Endothelial cell of umbilical vein (primary cell): ENCODE measurements around the gene LRRC8A. TPM values are rescaled to one million over a fixed set of nuclear protein-coding genes. Genes with fewer than 3 reads are reported as not detected.

Source experiments
- BruUV-seq: library from RNA; stranded (reverse); fragments of 400-500 nt; replicated peaks from 2 replicates; lab custom pipeline; 2021; lab: Mats Ljungman, UMichigan
- CTCF ChIA-PET: fragments of 300-600, 350-600 bp; sonication (Branson Sonifier 250); formaldehyde crosslinking; loops from one replicate; lab custom pipeline; 2021; ENCODE audit warnings: antibody characterized with exemption, inconsistent platforms; lab: Charles Lee
- POLR2A ChIA-PET: fragments of 300-600, 350-600 bp; sonication (Branson Sonifier 250); formaldehyde crosslinking; loops from one replicate; lab custom pipeline; 2021; ENCODE audit warnings: antibody characterized with exemption, inconsistent platforms; lab: Charles Lee
- DNase-seq: peaks from one replicate; pipeline ENCODE4 v3.0.0-alpha.2; 2011; ENCODE audit warnings: low read depth, low spot score
- FAIRE-seq: peaks from 2 replicates; lab custom pipeline; 2011; peaks lifted over from hg19 to GRCh38; lab: Jason Lieb, UNC
- H2AFZ ChIP-seq: 2 replicates; pipeline ENCODE4 v1.6.0; 2012; ENCODE audit warnings: low read depth, low read length, control low read depth, inconsistent platforms
- H3K27ac ChIP-seq: 2 replicates; pipeline ENCODE4 v1.5.1; 2011; ENCODE audit warnings: low read depth, mild to moderate bottlenecking, control low read depth, low read length, moderate library complexity; ENCODE audit not compliant: insufficient read depth
- H3K27me3 ChIP-seq, 2 experiments: 2 replicates each; pipeline versions ENCODE4 v1.6.0 to v1.6.1; 2011; ENCODE audit warnings: low read length in 2 of 2, mixed read lengths in 1 of 2; ENCODE audit not compliant: control insufficient read depth in 2 of 2, insufficient read depth in 2 of 2
- H3K36me3 ChIP-seq, 2 experiments: 2 replicates in 1 of 2; 3 replicates in 1 of 2; pipeline ENCODE4 v1.5.1; 2011; ENCODE audit warnings: low read length in 2 of 2, mild to moderate bottlenecking in 1 of 2, moderate library complexity in 1 of 2; ENCODE audit not compliant: control insufficient read depth in 2 of 2, insufficient read depth in 2 of 2; ENCODE audit errors: extremely low read depth in 1 of 2
- H3K4me1 ChIP-seq: 3 replicates; pipeline ENCODE4 v1.5.1; 2011; ENCODE audit warnings: mild to moderate bottlenecking, low read length; ENCODE audit not compliant: control insufficient read depth, insufficient read depth; ENCODE audit errors: extremely low read depth
- H3K4me2 ChIP-seq: 2 replicates; pipeline ENCODE4 v1.6.1; 2011; ENCODE audit warnings: low read length, control low read depth, mixed read lengths; ENCODE audit not compliant: insufficient read depth
- H3K4me3 ChIP-seq, 3 experiments: fragments of 200-600 bp in 1 of 3; sonication (generic), shearing (Covaris generic) in 1 of 3; replicated peaks in 1 of 3; 2 replicates each; pipeline ENCODE4 v1.5.1; 2011 to 2016; ENCODE audit warnings: control low read depth in 3 of 3, low read length in 3 of 3, mild to moderate bottlenecking in 2 of 3, inconsistent platforms in 1 of 3, low read depth in 1 of 3, moderate library complexity in 1 of 3; ENCODE audit not compliant: insufficient read depth in 1 of 3
- H3K79me2 ChIP-seq: 2 replicates; pipeline ENCODE4 v1.6.0; 2012; ENCODE audit warnings: low read length, inconsistent platforms; ENCODE audit not compliant: control insufficient read depth, insufficient read depth
- H3K9ac ChIP-seq: replicated peaks from 2 replicates; pipeline ENCODE3; 2011; ENCODE audit warnings: low read length, control low read depth; ENCODE audit not compliant: insufficient read depth; ENCODE audit errors: extremely low read depth
- H3K9me1 ChIP-seq: replicated peaks from 3 replicates; pipeline ENCODE4 v1.6.0; 2011; ENCODE audit warnings: mild to moderate bottlenecking, low read length; ENCODE audit not compliant: control insufficient read depth, insufficient read depth; ENCODE audit errors: extremely low read depth
- H3K9me3 ChIP-seq: replicated peaks from 2 replicates; pipeline ENCODE4 v1.5.1; 2012; ENCODE audit warnings: low read length, inconsistent platforms; ENCODE audit not compliant: control insufficient read depth, insufficient read depth
- H4K20me1 ChIP-seq: replicated peaks from 2 replicates; pipeline ENCODE3; 2011; ENCODE audit warnings: mild to moderate bottlenecking, low read length; ENCODE audit not compliant: control insufficient read depth, insufficient read depth; ENCODE audit errors: extremely low read depth
- CTCF ChIP-seq, 2 donors: IDR thresholded peaks; 1 replicate in 1 of 2; 2 replicates in 1 of 2; pipeline ENCODE4 v1.5.1; 2011; ENCODE audit warnings: low read length in 2 of 2, mild to moderate bottlenecking in 2 of 2, moderate library complexity in 2 of 2, control low read depth in 1 of 2, inconsistent platforms in 1 of 2, low read depth in 1 of 2; ENCODE audit not compliant: insufficient read depth in 1 of 2; ENCODE audit errors: extremely low read depth in 1 of 2
- EZH2 ChIP-seq: IDR thresholded peaks from 2 replicates; pipeline ENCODE4 v1.6.1; 2012; ENCODE audit warnings: borderline replicate concordance, low read depth, mild to moderate bottlenecking, moderate library complexity, low read length, inconsistent platforms; ENCODE audit not compliant: severe bottlenecking
- JUN ChIP-seq: IDR thresholded peaks from 2 replicates; pipeline ENCODE4 v1.6.1; 2011; ENCODE audit warnings: borderline replicate concordance, low read depth; ENCODE audit not compliant: insufficient read length, insufficient read depth
- MAX ChIP-seq: IDR thresholded peaks from 2 replicates; pipeline ENCODE4 v1.6.1; 2011; ENCODE audit not compliant: insufficient read depth, insufficient read length
- MYC ChIP-seq: IDR thresholded peaks from one replicate; pipeline ENCODE4 v1.6.1; 2011; ENCODE audit warnings: mild to moderate bottlenecking, low read depth, low read length
- POLR2A ChIP-seq: IDR thresholded peaks from 2 replicates; pipeline ENCODE4 v1.6.1; 2012; ENCODE audit warnings: low read depth, mild to moderate bottlenecking, control low read depth, low read length
- POLR2AphosphoS5 ChIP-seq: IDR thresholded peaks from 2 replicates; pipeline ENCODE4 v1.6.1; 2012; ENCODE audit warnings: low read depth, mild to moderate bottlenecking, control low read depth, low read length, moderate library complexity; ENCODE audit not compliant: insufficient read depth
- dilution Hi-C: fragments of 300-500 bp; cut with MboI; formaldehyde crosslinking; loops from one replicate; pipeline ENCODE4 v1.15.0; 2019; ENCODE audit warnings: low sequenced_read_pairs; ENCODE audit not compliant: extremely low pct_ligation_motif_present
- intact Hi-C: fragments of 100-400 bp; cut with micrococcal nuclease; formaldehyde crosslinking; loops from one replicate; pipeline ENCODE4 v1.10.0; 2022
- polyA plus RNA-seq, 4 experiments: library from polyadenylated mRNA; depleted of rRNA in 3 of 4; stranded (reverse) in 3 of 4; unstranded in 1 of 4; fragments of >200 nt; gene quantifications; 2 replicates each; pipeline versions ENCODE4 v1.2.1 to v1.2.3, GENCODE V29; 2011 to 2012; ENCODE audit warnings: missing spikeins in 1 of 4
- total RNA-seq: library from RNA; stranded (reverse); gene quantifications from 2 replicates; pipeline ENCODE4 v1.2.3, GENCODE V29; 2021

The LRRC8A gene
- total and polyA plus RNA-seq, 2 donors (not counting 3 experiments of a cell fraction or from before 2014, with no cell fraction given): 99.6 to 129 TPM

- no peak overlapping the region for H3K9ac ChIP-seq
- no peak overlapping the region for H3K4me2 ChIP-seq
- H3K9me3 ChIP-seq: no peaks in the 10 kb centered on the region
- H3K27ac ChIP-seq: no peak overlapping the region
- intact Hi-C loops: no loop called here
- no peak overlapping the region for H3K4me3 ChIP-seq
- no TSS peak for BruUV-seq
- FAIRE-seq (no peak), DNase-seq (no peak)
- no peaks in the 10 kb centered on the region for H4K20me1 ChIP-seq
- H3K36me3 ChIP-seq: peaks cover 0 to 3% of the 10 kb centered on the region in 2 experiments
- H3K9me1 ChIP-seq: no peaks in the 10 kb centered on the region
- H3K4me1 ChIP-seq: no peaks in the 10 kb centered on the region
- no peak for TF ChIP-seq MAX
- no peak for TF ChIP-seq CTCF (IDR thresholded peaks at IDR 0.05; ENCODE audit: extremely low read depth in 1 of 2, insufficient read depth in 1 of 2, low read depth in 1 of 2, low read length in 2 of 2)
- no peak for TF ChIP-seq MYC
- TF ChIP-seq JUN: no peak
- no peak for TF ChIP-seq POLR2AphosphoS5
- no peak for TF ChIP-seq EZH2
- TF ChIP-seq POLR2A: no peak
- ChIA-PET POLR2A (interaction anchor here (0.7 kb wide), 1 partner anchor 1775 kb away, joined by 3 read pairs; no protein-coding TSS in a partner anchor), CTCF (interaction anchor here (0.7 kb wide), 1 partner anchor 13 kb away, joined by 5 read pairs; no protein-coding TSS in a partner anchor)
- no peaks in the 10 kb centered on the region for H3K27me3 ChIP-seq
- H3K79me2 ChIP-seq: no peaks in the 10 kb centered on the region
- dilution Hi-C loops: no loop called here
- no peak overlapping the region for H2AFZ ChIP-seq
Measured at GRCh38 chr9:128840524-128840923, 41.4 kb upstream of the LRRC8A start.
